ENCODE data around the gene ITGA2B.
"Not testable (repeated sequence)": the region's sequence is repeated elsewhere in the genome, so short reads cannot be mapped to it uniquely, and the experiment has no call there.

ITGA2B gene

GRCh38 chr17:44389281-44389680 lies at the start of gene ITGA2B:
Gene ITGA2B (minus strand): TSS chr17:44389649. CDS start chr17:44389473, 176 bp downstream.
- no peak for DNase-seq

- DNase-seq: no peak
Observed at GRCh38 chr17:44439168-44439567, 49.7 kb upstream of the ITGA2B start.

- DNase-seq: no peak
Observed at GRCh38 chr17:44438636-44439035, 49.2 kb upstream of the ITGA2B start.

GRCh38 chr17:44436336-44436735 lies 46.9 kb upstream of the ITGA2B start:
- no peak for DNase-seq

GRCh38 chr17:44432254-44433157 lies 43.1 kb upstream of the ITGA2B start:
- no peak for DNase-seq

GRCh38 chr17:44424828-44425461 lies 35.5 kb upstream of the ITGA2B start:
- DNase-seq: no peak

- no peak for DNase-seq
Observed at GRCh38 chr17:44417553-44417952, 28.1 kb upstream of the ITGA2B start.

GRCh38 chr17:44416558-44417289 lies 27.3 kb upstream of the ITGA2B start:
- DNase-seq: no peak

GRCh38 chr17:44414394-44415155 lies 25.1 kb upstream of the ITGA2B start:
- DNase-seq: no peak

GRCh38 chr17:44409309-44410028 lies 20.0 kb upstream of the ITGA2B start:
- DNase-seq: no peak

- no peak for DNase-seq
Observed at GRCh38 chr17:44408786-44409185, 19.3 kb upstream of the ITGA2B start.

GRCh38 chr17:44402564-44403172 lies 13.2 kb upstream of the ITGA2B start:
- DNase-seq: no peak

GRCh38 chr17:44400226-44400847 lies 10.9 kb upstream of the ITGA2B start:
- DNase-seq: no peak

GRCh38 chr17:44398692-44399691 lies 9.5 kb upstream of the ITGA2B start:
- DNase-seq: no peak

GRCh38 chr17:44397479-44398440 lies 8.3 kb upstream of the ITGA2B start:
- DNase-seq: no peak

- DNase-seq: no peak
Observed at GRCh38 chr17:44396946-44397345, 7.5 kb upstream of the ITGA2B start.

- no peak for DNase-seq
Observed at GRCh38 chr17:44394833-44395232, 5.4 kb upstream of the ITGA2B start.

- DNase-seq: not testable (repeated sequence)
Observed at GRCh38 chr17:44394112-44394511, 4.7 kb upstream of the ITGA2B start.

Data from T1000 (cell line).